Measurements from ENCODE around the gene ERC2.
A peak's percentile ranks its signal among the peaks of the same experiment; 100 is the strongest.
"Not testable (repeated sequence)": the region's sequence is repeated elsewhere in the genome, so short reads cannot be mapped to it uniquely, and the experiment has no call there.

The ERC2 gene

DNA sequence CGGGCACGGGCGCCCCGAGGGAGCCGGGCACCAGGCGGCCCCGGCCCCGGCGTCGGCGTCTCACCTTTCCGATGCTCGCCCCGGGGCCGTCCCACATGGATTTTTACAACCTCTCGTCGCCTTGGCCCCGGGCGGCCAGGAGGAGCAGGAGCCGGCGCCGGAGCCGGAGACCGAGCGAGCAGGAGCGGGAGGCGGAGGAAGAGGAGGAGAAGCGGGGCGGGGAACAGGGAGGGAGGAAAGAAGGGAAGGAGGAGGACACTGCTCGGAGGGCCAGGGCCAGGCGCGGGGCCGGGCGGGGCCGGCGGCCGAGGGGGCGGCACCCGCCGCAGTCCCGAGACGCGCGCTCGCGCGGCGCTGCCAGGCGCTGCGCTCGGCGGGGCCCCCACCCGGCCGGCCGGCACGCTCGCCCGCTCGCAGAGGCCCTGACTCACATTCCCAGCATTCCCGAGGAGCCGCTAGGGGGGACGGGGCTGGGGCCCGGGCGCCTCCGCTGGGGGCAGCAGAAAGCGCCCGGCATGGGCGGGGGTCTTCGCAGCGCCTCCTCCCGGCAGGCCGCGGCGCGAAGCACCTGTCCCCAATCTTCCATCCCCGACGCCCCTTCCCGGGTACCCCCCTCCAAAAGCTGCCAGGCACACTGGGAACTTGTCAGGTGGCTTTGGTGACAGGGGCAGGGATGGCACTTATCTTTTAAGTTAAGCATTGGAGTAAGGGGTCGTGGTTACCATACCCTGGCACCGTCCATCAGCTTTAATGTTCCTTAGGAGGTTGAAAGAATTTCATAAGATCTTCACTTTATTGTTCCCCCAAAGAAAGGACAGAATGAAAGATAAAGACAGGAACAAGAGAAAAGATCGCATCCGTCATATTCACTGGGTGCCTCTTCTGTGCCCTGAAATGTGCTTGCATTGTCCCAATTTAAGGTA, at the start of gene ERC2:
Gene ERC2 (minus strand): TSS at position 284 of the 923 bp plus-strand sequence.
- DNase-seq: no peak

- no peak for DNase-seq
These were observed 34.5 kb upstream of the ERC2 start for GRCh38 chr3:56502738-56503137.

DNA sequence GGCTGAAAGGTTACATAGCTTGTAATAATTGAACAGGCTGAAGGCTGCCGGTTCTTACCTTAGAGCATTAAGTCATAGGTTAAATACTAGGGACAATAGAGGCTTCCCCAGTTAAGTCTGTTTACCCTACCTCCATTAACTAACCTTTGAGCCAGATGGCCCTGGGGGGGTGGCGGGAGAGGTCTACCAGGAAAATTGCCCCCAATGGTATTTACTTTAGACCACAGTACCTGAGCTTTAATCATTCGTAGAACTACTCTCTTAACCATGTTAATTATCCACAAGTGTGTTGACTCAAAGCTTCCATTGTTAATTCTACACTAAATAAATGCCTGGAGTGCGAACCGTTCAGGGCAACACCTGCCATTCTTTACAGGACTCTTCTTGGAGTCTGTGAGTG, 28.1 kb upstream of the ERC2 start:
- DNase-seq: not testable (repeated sequence)

DNA sequence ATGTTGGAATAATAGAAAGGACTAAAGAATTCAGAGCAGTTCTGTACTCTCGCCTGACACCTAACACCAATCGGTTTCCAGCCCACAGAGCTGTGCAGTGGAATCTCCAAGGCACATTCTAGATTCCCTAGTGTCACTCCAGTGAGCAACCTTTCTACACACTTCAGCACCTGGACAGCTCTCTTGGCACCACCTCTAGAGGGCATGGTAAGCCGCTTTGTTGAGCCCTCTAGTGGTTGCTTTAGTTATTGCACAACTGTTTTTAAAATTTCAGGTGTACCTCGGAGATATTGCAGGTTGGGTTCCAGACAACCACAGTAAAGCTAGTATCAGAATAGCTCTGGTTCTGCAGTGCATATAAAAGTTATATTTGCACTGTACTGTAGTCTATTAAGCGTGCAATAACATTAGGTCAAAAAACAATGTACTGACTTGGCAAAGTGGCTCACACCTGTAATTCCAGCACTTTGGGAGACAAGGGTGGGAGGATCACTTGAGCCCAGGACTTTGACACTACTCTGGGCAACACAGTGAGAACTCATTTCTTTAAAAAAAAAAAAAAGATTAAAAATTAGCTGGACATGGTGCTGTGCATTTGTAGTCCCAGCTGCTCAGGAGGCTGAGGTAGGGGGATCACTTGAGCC, 26.5 kb upstream of the ERC2 start:
- peak; percentile 73 for DNase-seq

- no peak for DNase-seq
These were observed 23.3 kb upstream of the ERC2 start for GRCh38 chr3:56491566-56491965.

DNA sequence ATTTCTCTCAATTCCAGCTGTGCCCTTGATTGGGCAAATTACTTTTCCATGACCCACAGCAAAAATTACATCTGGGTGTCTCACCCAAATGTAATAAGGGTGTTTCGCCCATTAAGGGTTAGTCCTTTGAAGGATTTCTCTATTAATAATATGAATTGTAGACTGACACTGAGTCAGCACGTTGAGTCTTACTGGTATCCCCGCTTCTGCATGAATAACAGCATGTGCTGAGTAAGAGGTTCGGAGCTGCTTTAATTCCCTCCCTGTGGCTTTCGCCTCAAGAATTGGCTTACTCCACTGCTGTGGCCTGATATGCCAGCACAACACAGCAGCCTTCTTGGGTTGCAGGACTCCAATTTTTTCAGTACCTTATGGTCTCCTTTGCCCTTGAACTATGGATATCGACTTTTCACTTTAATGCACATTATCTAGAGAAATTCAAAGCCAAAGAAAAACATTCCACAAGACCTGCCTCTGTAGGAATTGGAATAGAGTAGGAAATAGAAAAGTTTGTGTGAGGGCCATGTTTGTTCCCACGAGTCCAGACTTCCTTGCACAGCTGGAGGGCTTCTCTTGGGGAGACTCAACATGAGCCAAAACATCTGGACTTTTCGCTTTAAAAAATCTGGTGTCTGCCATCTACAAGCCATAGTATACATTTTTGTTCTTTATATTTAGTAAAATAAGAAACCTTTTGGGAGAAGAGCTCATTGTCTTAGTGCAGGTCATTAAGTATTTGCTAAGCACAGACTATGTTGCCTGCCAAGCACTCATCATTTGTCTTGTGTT, 20.7 kb upstream of the ERC2 start:
- DNase-seq: no peak

- DNase-seq: no peak
These were observed 16.3 kb upstream of the ERC2 start for GRCh38 chr3:56484525-56485032.

- no peak for DNase-seq
These were observed 15.9 kb upstream of the ERC2 start for GRCh38 chr3:56484122-56484521.

- no peak for DNase-seq
These were observed 9.4 kb upstream of the ERC2 start for GRCh38 chr3:56477646-56478045.

- no peak for DNase-seq
These were observed 8.5 kb upstream of the ERC2 start for GRCh38 chr3:56476771-56477170.

GRCh38 chr3:56471771-56472170, 3.5 kb upstream of the ERC2 start:
- DNase-seq: no peak

GRCh38 chr3:56469141-56469540, 874 bp upstream of the ERC2 start:
- no peak for DNase-seq

- no peak for DNase-seq
These were observed 475 bp downstream of the ERC2 start for GRCh38 chr3:56467801-56468183.

GRCh38 chr3:56467108-56467507, 1.2 kb downstream of the ERC2 start:
- no peak for DNase-seq

DNA sequence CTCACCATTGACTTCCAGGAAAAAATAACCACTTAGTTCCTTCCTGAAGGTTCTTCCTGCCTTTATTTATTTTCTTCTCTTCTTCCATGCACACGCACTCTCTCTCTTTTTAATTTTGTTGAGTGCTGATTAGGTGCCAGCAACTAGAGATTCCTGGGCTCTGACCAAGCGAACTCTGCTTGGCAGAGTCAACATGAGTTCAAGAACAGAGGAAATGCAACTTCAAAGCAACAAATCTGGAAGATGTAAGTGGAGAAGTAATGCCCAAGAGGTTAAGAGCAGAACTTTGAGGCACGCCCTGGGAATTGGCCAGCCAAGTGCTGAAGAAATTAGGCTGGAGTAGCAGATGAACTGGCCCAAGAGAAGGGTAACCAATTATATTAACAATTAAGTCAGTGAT, 8.5 kb downstream of the ERC2 start:
- no peak for DNase-seq

DNA sequence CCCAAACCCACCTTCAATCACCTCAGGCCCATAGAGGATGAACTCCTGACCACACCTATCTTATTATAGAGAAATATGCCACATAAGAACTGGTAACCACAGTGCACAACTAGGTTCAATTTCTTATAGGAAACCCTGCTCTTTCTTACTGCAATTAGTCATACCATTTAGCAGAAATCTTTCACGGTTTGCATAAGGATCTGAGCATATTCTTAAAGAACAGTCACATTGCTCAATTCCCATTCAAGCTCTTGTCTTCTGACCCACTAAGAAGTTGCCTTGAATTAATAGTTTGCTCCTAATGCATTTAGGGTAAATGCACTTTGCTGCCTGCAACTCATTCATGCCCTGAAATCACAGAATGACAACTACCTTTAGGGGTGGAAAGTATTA, 9.2 kb downstream of the ERC2 start:
- no peak for DNase-seq

DNA sequence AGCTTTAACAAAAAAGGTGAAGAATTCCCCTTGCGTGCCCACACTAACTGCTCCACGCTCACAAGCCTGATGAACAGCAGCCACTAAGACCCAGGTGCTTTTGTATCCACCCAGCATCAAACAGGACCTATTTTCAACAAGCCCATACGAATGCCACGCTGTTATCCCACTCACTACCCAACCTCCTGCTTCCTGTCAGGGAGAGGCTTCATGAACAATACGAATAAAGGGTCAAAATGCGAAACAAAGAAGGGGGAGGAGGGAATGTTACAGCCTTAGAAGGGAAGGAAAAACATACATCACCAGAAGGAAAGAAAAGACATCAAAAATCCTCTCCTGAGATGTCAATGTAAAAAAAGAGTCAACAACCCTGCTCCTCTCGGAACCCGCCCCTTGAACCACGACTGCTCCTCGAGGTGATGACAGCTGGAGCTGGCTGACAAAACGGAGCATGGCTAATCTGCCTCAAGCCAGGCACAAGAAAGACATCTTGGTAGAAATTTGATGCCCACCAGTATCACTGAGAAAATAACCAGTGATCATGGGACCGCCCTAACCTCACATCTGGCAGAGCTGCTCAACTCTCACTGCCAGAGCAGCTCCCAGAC, 9.7 kb downstream of the ERC2 start:
- DNase-seq: no peak

DNA sequence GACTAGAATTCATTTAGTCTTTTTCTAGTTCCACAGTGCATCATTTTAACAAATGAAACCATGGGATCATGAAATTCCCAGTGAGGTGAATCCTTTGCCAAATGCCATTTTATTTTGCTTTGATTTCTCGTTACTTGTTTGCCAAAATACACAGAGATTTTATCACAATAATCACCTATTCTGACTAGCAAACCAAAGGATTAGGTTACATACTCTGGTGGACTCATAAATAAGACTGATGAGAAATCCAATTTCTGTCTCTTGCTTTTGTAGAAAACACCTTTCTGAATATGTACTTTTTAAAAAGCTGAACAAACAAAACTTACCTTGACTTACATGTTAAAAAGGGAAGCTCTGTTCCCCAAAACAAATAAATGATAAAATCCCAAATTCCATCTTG, 12.2 kb downstream of the ERC2 start:
- DNase-seq: no peak

GRCh38 chr3:56453011-56453410, 15.3 kb downstream of the ERC2 start:
- DNase-seq: no peak

DNA sequence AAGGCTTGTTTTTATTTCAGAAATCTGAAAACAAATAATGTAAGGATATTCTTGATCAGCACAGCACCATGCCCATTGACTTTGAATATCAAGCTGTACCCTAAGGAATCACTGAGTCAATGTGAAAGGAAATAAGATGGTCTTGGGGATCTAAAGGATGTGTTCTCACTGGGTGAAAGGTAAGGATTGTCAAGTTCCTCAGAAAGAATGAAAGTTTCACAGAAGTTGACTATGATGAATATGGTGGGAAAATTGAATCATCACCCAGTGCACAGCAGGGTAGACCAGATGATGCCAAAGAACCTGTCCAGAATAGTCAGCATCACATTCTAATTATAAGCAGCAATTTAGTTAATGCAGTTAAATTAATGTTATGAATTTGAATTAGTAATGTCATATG, 16.2 kb downstream of the ERC2 start:
- DNase-seq: no peak

DNA sequence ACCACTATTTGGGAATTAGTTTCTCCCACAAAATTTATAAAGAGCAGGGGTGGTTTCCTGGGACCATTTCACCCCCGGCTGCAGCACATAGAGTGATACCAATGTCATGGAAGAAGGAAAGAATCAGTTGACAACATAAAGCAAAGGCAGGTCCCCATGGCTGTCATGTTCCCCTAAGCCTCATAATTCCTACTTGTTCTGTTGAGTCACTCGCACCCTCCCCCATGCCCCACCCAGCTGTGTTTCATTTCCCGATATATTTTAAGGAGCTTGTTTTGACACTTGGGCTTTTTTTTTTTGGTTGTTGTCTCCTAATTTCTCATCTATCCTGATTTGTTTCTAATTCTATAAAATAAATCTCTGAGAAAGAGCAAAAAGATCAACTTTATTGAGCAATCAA, 24.9 kb downstream of the ERC2 start:
- DNase-seq: no peak

GRCh38 chr3:56428667-56429066, 39.6 kb downstream of the ERC2 start:
- DNase-seq: no peak

- DNase-seq: no peak
These were observed 43.4 kb downstream of the ERC2 start for GRCh38 chr3:56424885-56425284.

Measured in CD4-positive, alpha-beta T cell treated with Interleukin-17A for 4 hours (primary cell).